ENCODE results near the gene PARK7.
A peak's percentile ranks its signal among the peaks of the same experiment; 100 is the strongest.

The PARK7 gene

DNA sequence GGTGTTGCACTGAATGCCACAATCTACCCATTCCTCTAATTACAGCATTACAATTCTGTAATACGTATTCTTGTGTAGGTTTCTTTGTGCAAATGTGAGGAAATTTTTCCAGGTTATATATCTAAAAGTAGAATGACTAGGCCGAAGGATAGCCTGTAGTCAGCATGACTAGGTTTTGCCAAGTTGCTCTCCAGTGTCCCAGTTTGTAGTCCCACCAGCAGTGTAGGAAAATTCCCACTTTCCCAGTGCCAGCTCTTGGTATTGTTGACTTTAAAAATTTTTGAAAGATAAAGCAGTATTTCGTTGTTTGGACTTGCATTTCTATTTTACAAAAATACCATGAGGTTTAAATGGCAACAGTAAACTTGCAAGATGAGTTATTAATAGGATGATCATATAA, 3.0 kb downstream of the PARK7 start:
- Histone ChIP-seq H3K9me3 (ENCODE audit: insufficient read depth, low read length, severe bottlenecking) (no peaks in the 10 kb centered on the region), H3K4me2 (ENCODE audit: insufficient read depth, low read length) (peak overlapping the region; percentile 44; the same call in 1 of the 2 replicates), H3K27me3 (ENCODE audit: insufficient read depth, low read length, poor library complexity) (no peaks in the 10 kb centered on the region), H2AFZ (ENCODE audit: low read depth, low read length) (no peak overlapping the region), H3K4me1 (ENCODE audit: insufficient read depth, low read length) (peaks cover 55% of the 10 kb centered on the region), H3K36me3 (ENCODE audit: insufficient read depth, low read length) (peaks cover 67% of the 10 kb centered on the region), H4K20me1 (ENCODE audit: insufficient read depth, low read length) (peaks cover 7% of the 10 kb centered on the region; the same call in 1 of the 2 replicates), H3K4me3 (ENCODE audit: low read depth in 1 of 2, low read length in 2 of 2) (no peak overlapping the region), H3K27ac (ENCODE audit: low read length) (no peak overlapping the region), H3K9ac (ENCODE audit: low read depth, low read length) (no peak overlapping the region), H3K79me2 (ENCODE audit: insufficient read depth, low read length) (peaks cover 82% of the 10 kb centered on the region)
- TF ChIP-seq CTCF (IDR thresholded peaks at IDR 0.05; ENCODE audit: borderline replicate concordance, extremely low read depth, low read length, poor library complexity, severe bottlenecking) (no peak), EZH2 (IDR thresholded peaks at IDR 0.05; ENCODE audit: borderline replicate concordance, low read depth, low read length, severe bottlenecking) (no peak)
- DNase-seq: no peak
- ATAC-seq (ENCODE audit: insufficient read depth, low read depth): no peak

DNA sequence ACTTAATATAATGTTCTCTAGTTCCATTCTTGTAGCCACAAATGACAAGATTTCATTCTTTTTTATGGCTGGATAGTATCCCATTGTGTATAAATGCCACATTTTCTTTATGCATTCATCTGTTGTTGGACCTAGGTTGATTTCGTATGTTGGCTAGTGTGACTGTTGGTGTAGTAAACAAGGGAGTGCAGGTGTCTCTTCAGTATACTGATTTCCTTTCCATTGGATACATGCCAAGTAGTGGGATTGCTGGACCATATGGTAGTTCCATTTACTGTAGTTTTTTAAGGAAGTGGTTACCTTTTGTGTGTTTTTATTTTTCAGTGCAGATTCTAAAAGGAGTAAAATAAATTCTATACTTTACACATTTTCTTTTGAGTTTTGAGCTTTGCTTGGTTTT, 5.7 kb downstream of the PARK7 start:
- ATAC-seq (ENCODE audit: insufficient read depth, low read depth): no peak
- DNase-seq: no peak
- TF ChIP-seq EZH2 (IDR thresholded peaks at IDR 0.05; ENCODE audit: borderline replicate concordance, low read depth, low read length, severe bottlenecking) (no peak), CTCF (IDR thresholded peaks at IDR 0.05; ENCODE audit: borderline replicate concordance, extremely low read depth, low read length, poor library complexity, severe bottlenecking) (no peak)
- Histone ChIP-seq H3K27ac (ENCODE audit: low read length) (peak overlapping the region; percentile 27; the same call in 1 of the 2 replicates), H4K20me1 (ENCODE audit: insufficient read depth, low read length) (peaks cover 7% of the 10 kb centered on the region; the same call in 1 of the 2 replicates), H3K4me3 (ENCODE audit: low read depth in 1 of 2, low read length in 2 of 2) (no peak overlapping the region), H3K9me3 (ENCODE audit: insufficient read depth, low read length, severe bottlenecking) (no peaks in the 10 kb centered on the region), H3K79me2 (ENCODE audit: insufficient read depth, low read length) (peaks cover 65% of the 10 kb centered on the region), H3K36me3 (ENCODE audit: insufficient read depth, low read length) (peaks cover 89% of the 10 kb centered on the region), H3K4me1 (ENCODE audit: insufficient read depth, low read length) (peaks cover 43% of the 10 kb centered on the region), H3K4me2 (ENCODE audit: insufficient read depth, low read length) (no peak overlapping the region; the same call in 1 of the 2 replicates), H3K9ac (ENCODE audit: low read depth, low read length) (no peak overlapping the region), H3K27me3 (ENCODE audit: insufficient read depth, low read length, poor library complexity) (no peaks in the 10 kb centered on the region), H2AFZ (ENCODE audit: low read depth, low read length) (no peak overlapping the region)

DNA sequence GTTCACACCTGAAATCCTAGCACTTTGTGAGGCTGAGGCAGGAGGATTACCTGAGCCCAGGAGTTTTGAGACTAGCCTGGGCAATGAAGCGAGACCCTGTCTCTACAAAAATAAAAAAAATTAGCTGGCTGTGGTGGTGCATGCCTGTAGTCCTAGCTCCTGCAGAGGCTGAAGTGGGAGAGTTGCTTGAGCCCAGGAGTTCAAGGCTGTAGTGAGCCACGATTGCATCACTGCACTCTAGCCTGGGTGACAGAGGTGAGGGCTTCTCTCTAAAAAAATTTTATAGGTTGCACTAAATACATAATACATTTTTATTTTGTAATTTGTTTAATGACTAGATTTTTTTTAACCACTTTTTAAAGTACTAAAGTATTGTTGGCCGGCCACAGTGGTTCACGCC, 6.1 kb downstream of the PARK7 start:
- H3K9me3 ChIP-seq (ENCODE audit: insufficient read depth, low read length, severe bottlenecking): no peaks in the 10 kb centered on the region
- no peak overlapping the region for H3K4me2 ChIP-seq (ENCODE audit: insufficient read depth, low read length)
- no peaks in the 10 kb centered on the region for H3K27me3 ChIP-seq (ENCODE audit: insufficient read depth, low read length, poor library complexity)
- no peak for DNase-seq
- H4K20me1 ChIP-seq (ENCODE audit: insufficient read depth, low read length): peaks cover 7% of the 10 kb centered on the region; the same call in 1 of the 2 replicates
- no peak overlapping the region for H3K27ac ChIP-seq (ENCODE audit: low read length)
- H3K36me3 ChIP-seq (ENCODE audit: insufficient read depth, low read length): peaks cover 93% of the 10 kb centered on the region
- no peak for ATAC-seq (ENCODE audit: insufficient read depth, low read depth)
- H3K4me1 ChIP-seq (ENCODE audit: insufficient read depth, low read length): peaks cover 39% of the 10 kb centered on the region
- no peak overlapping the region for H3K9ac ChIP-seq (ENCODE audit: low read depth, low read length)
- no peak overlapping the region for H3K4me3 ChIP-seq (ENCODE audit: low read depth in 1 of 2, low read length in 2 of 2)
- peaks cover 63% of the 10 kb centered on the region for H3K79me2 ChIP-seq (ENCODE audit: insufficient read depth, low read length)
- no peak for TF ChIP-seq CTCF (IDR thresholded peaks at IDR 0.05; ENCODE audit: borderline replicate concordance, extremely low read depth, low read length, poor library complexity, severe bottlenecking)
- TF ChIP-seq EZH2 (IDR thresholded peaks at IDR 0.05; ENCODE audit: borderline replicate concordance, low read depth, low read length, severe bottlenecking): no peak
- no peak overlapping the region for H2AFZ ChIP-seq (ENCODE audit: low read depth, low read length)

DNA sequence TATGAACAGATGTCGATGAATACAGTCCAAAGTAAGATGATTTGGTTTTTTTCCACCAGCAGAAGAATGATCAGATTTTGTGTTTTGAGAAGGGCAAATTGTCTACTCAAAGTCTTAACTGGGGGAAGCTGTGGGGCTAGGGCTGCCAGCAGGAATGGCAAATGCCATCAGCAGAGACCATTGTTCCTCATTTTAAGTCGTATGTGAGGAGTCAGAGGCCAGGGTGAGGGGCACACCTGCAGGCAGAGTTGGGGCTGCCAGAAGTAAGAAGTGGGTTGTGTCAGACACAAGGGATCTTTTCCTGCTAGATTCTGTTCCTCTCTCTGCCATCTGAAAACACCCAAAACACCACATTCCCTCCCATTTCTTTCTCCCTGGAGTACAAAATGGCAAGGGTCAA, 8.7 kb downstream of the PARK7 start:
- no peak overlapping the region for H3K9ac ChIP-seq (ENCODE audit: low read depth, low read length)
- ATAC-seq (ENCODE audit: insufficient read depth, low read depth): no peak
- no peak overlapping the region for H3K27ac ChIP-seq (ENCODE audit: low read length)
- peaks cover 79% of the 10 kb centered on the region for H3K36me3 ChIP-seq (ENCODE audit: insufficient read depth, low read length)
- no peak overlapping the region for H2AFZ ChIP-seq (ENCODE audit: low read depth, low read length)
- H4K20me1 ChIP-seq (ENCODE audit: insufficient read depth, low read length): peaks cover 9% of the 10 kb centered on the region; the same call in 1 of the 2 replicates
- peaks cover 40% of the 10 kb centered on the region for H3K79me2 ChIP-seq (ENCODE audit: insufficient read depth, low read length)
- H3K4me2 ChIP-seq (ENCODE audit: insufficient read depth, low read length): no peak overlapping the region
- peaks cover 17% of the 10 kb centered on the region for H3K4me1 ChIP-seq (ENCODE audit: insufficient read depth, low read length)
- TF ChIP-seq EZH2 (IDR thresholded peaks at IDR 0.05; ENCODE audit: borderline replicate concordance, low read depth, low read length, severe bottlenecking) (no peak), CTCF (IDR thresholded peaks at IDR 0.05; ENCODE audit: borderline replicate concordance, extremely low read depth, low read length, poor library complexity, severe bottlenecking) (no peak)
- no peaks in the 10 kb centered on the region for H3K9me3 ChIP-seq (ENCODE audit: insufficient read depth, low read length, severe bottlenecking)
- no peaks in the 10 kb centered on the region for H3K27me3 ChIP-seq (ENCODE audit: insufficient read depth, low read length, poor library complexity)
- no peak for DNase-seq
- H3K4me3 ChIP-seq (ENCODE audit: low read depth in 1 of 2, low read length in 2 of 2): no peak overlapping the region
